ENCODE data around the gene MYO18A.
A peak's percentile ranks its signal among the peaks of the same experiment; 100 is the strongest.
"Not testable (repeated sequence)": the region's sequence is repeated elsewhere in the genome, so short reads cannot be mapped to it uniquely, and the experiment has no call there.

Gene MYO18A, protein sequence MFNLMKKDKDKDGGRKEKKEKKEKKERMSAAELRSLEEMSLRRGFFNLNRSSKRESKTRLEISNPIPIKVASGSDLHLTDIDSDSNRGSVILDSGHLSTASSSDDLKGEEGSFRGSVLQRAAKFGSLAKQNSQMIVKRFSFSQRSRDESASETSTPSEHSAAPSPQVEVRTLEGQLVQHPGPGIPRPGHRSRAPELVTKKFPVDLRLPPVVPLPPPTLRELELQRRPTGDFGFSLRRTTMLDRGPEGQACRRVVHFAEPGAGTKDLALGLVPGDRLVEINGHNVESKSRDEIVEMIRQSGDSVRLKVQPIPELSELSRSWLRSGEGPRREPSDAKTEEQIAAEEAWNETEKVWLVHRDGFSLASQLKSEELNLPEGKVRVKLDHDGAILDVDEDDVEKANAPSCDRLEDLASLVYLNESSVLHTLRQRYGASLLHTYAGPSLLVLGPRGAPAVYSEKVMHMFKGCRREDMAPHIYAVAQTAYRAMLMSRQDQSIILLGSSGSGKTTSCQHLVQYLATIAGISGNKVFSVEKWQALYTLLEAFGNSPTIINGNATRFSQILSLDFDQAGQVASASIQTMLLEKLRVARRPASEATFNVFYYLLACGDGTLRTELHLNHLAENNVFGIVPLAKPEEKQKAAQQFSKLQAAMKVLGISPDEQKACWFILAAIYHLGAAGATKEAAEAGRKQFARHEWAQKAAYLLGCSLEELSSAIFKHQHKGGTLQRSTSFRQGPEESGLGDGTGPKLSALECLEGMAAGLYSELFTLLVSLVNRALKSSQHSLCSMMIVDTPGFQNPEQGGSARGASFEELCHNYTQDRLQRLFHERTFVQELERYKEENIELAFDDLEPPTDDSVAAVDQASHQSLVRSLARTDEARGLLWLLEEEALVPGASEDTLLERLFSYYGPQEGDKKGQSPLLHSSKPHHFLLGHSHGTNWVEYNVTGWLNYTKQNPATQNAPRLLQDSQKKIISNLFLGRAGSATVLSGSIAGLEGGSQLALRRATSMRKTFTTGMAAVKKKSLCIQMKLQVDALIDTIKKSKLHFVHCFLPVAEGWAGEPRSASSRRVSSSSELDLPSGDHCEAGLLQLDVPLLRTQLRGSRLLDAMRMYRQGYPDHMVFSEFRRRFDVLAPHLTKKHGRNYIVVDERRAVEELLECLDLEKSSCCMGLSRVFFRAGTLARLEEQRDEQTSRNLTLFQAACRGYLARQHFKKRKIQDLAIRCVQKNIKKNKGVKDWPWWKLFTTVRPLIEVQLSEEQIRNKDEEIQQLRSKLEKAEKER (N-terminal part only)
- long read RNA-seq, partial matches to known transcripts: 56 of 70 reads
- long read RNA-seq, other reads (novel, unspliced or antisense): 14 of 70 reads

DNA sequence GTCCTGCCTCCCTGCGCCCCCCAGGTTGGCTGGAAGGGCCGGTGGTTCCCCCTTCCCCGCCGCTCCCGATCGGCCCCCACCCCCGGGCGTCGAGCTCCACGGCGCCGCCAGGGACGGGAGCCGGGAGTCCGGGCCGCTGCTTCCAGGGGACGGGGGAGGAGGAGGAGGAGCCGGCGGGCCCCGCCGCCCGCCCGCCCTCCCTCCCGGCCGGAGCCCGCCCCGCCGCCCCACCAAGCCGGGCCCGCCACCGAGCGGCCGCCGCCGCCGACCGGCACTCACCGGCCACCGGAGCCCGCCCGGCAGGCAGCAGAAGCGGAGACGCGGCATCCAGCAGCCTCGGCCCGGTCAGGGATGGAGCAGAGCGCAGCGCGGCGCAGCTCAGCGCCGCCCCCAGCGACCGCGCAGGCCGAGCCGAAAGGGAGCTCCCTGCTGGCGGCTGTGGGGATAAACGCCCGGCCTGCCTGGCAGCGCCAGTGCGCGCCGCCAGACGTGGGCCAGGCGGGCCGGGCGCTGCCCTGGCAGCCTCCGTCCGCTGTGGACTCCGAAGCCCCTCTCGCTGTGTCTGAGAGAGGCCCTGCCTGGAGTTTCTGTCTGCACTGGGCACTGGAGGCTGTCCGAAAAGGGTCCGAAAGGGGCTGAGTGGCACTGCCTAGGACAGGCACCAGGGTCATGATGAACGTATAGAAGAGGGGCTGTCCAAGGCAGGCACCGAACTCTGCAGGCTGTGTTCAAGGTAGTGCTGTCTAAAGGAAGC lies at the start of gene MYO18A:
Gene MYO18A, minus strand, starts transcription at position 365 of the 754 bp plus-strand sequence. CDS start 13,458 bp downstream, outside the sequence.
- Histone ChIP-seq H3K27ac (replicated peaks) (no peak within 1 kb of the TSS), H3K4me3 (replicated peaks; ENCODE audit: insufficient read depth, low read length) (peak within 1 kb of the TSS; percentile 37), H3K27me3 (ENCODE audit: insufficient read depth, poor library complexity, severe bottlenecking) (no peaks in the 10 kb centered on the region)
- peak; percentile 63 to 77 for DNase-seq (ENCODE audit: low read depth in 1 of 2, low spot score in 1 of 2)
- TF ChIP-seq GABPA (IDR thresholded peaks at IDR 0.05; ENCODE audit: low read depth) (no peak), POLR2AphosphoS5 (IDR thresholded peaks at IDR 0.05; ENCODE audit: low read depth) (no peak), SPI1 (IDR thresholded peaks at IDR 0.05; ENCODE audit: borderline replicate concordance, low read depth) (no peak)
- TF ChIP-seq, protein P1, sequence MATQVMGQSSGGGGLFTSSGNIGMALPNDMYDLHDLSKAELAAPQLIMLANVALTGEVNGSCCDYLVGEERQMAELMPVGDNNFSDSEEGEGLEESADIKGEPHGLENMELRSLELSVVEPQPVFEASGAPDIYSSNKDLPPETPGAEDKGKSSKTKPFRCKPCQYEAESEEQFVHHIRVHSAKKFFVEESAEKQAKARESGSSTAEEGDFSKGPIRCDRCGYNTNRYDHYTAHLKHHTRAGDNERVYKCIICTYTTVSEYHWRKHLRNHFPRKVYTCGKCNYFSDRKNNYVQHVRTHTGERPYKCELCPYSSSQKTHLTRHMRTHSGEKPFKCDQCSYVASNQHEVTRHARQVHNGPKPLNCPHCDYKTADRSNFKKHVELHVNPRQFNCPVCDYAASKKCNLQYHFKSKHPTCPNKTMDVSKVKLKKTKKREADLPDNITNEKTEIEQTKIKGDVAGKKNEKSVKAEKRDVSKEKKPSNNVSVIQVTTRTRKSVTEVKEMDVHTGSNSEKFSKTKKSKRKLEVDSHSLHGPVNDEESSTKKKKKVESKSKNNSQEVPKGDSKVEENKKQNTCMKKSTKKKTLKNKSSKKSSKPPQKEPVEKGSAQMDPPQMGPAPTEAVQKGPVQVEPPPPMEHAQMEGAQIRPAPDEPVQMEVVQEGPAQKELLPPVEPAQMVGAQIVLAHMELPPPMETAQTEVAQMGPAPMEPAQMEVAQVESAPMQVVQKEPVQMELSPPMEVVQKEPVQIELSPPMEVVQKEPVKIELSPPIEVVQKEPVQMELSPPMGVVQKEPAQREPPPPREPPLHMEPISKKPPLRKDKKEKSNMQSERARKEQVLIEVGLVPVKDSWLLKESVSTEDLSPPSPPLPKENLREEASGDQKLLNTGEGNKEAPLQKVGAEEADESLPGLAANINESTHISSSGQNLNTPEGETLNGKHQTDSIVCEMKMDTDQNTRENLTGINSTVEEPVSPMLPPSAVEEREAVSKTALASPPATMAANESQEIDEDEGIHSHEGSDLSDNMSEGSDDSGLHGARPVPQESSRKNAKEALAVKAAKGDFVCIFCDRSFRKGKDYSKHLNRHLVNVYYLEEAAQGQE (IDR thresholded peaks at IDR 0.05; ENCODE audit: insufficient replicate concordance, low read depth): no peak
- TF ChIP-seq, protein P2, sequence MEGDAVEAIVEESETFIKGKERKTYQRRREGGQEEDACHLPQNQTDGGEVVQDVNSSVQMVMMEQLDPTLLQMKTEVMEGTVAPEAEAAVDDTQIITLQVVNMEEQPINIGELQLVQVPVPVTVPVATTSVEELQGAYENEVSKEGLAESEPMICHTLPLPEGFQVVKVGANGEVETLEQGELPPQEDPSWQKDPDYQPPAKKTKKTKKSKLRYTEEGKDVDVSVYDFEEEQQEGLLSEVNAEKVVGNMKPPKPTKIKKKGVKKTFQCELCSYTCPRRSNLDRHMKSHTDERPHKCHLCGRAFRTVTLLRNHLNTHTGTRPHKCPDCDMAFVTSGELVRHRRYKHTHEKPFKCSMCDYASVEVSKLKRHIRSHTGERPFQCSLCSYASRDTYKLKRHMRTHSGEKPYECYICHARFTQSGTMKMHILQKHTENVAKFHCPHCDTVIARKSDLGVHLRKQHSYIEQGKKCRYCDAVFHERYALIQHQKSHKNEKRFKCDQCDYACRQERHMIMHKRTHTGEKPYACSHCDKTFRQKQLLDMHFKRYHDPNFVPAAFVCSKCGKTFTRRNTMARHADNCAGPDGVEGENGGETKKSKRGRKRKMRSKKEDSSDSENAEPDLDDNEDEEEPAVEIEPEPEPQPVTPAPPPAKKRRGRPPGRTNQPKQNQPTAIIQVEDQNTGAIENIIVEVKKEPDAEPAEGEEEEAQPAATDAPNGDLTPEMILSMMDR (IDR thresholded peaks at IDR 0.05; ENCODE audit: insufficient read depth, low read length): peak; percentile 74

DNA sequence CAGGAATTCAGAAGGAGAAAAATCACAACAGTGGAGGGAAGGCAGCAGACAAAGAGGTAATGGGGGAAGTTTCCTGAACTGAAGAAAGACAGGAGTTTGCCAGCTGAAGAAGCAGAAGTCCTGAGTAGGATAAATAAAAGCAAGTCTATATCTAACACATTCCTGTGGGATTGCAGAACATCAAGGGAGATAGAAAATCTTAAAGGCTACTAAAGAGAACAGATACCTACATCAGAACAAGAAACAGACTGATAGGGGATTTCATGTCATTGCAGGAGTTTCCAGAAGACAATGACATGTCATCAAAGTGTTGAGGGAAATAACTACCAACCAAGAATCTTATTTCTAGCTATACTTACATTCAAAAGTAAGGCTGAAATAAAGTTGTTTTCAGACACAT lies 45.2 kb upstream of the MYO18A start:
- TF ChIP-seq SPI1 (IDR thresholded peaks at IDR 0.05; ENCODE audit: borderline replicate concordance, low read depth): no peak
- TF ChIP-seq, protein P2 (IDR thresholded peaks at IDR 0.05; ENCODE audit: insufficient read depth, low read length): no peak
- H3K27ac ChIP-seq (replicated peaks): no peak overlapping the region
- DNase-seq (ENCODE audit: low read depth in 1 of 2, low spot score in 1 of 2): no peak
- no peak overlapping the region for H3K4me3 ChIP-seq (replicated peaks; ENCODE audit: insufficient read depth, low read length)
- no peaks in the 10 kb centered on the region for H3K27me3 ChIP-seq (ENCODE audit: insufficient read depth, poor library complexity, severe bottlenecking)

DNA sequence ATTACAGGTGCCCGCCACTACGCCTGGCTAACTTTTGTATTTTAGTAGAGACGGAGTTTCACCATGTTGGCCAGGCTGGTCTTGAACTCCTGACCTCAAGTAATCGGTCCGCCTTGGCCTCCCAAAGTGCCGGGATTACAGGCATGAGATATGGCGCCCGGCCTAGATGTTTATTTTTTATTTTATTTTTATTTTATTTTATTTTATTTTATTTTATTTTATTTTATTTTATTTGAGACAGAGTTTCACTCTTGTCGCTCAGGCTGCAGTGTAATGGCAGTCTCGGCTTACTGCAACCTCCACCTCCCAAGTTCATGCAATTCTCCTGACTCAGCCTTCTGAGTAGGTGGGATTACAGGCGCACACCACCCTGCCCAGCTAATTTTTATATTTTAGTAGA lies 41.1 kb upstream of the MYO18A start:
- H3K4me3 ChIP-seq (replicated peaks; ENCODE audit: insufficient read depth, low read length); H3K27ac ChIP-seq (replicated peaks); H3K27me3 ChIP-seq (ENCODE audit: insufficient read depth, poor library complexity, severe bottlenecking); DNase-seq (ENCODE audit: low read depth in 1 of 2, low spot score in 1 of 2): not testable (repeated sequence)

DNA sequence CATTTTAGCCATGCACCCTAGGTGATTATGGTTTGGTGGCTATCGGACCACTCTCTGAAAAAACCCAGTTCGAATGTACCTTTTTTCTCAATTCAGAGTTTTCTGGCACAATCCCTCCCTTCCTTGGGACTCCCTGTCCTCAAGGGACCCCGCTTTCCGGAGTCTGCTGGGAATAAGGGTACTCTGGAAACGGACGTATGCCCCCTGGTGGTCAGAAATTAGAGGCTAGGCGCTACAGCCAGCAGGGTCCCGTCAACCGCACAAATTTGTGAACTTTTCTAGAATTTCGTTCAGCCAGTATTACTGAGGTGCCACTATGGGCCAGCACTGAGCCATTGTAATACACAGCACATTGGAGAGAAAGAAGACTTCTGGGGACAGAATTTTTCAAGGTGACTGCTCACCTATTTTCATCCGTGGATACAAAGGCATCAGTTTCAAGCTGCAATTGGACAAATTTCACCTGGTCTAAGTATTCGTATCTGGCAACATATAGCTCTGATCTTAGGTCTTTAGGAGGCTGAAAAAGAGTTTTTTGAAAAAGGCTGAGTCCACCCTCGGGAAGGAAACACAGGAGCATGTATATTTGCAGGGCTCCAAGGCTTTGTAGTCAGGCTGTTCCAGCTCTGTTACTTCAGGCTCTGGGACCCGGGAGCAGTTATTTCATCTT lies 39.3 kb upstream of the MYO18A start:
- TF ChIP-seq, protein P2 (IDR thresholded peaks at IDR 0.05; ENCODE audit: insufficient read depth, low read length): peak; percentile 83
- TF ChIP-seq, protein P1 (IDR thresholded peaks at IDR 0.05; ENCODE audit: insufficient replicate concordance, low read depth): no peak
- DNase-seq (ENCODE audit: low read depth in 1 of 2, low spot score in 1 of 2): peak; percentile 72 to 83
- no peak overlapping the region for H3K27ac ChIP-seq (replicated peaks)
- no peak overlapping the region for H3K4me3 ChIP-seq (replicated peaks; ENCODE audit: insufficient read depth, low read length)
- no peaks in the 10 kb centered on the region for H3K27me3 ChIP-seq (ENCODE audit: insufficient read depth, poor library complexity, severe bottlenecking)
